ENCODE results near the gene LRRD1. TPM values are rescaled to one million over a fixed set of nuclear protein-coding genes. Genes with fewer than 3 reads are reported as not detected.

LRRD1 gene
- total and polyA plus RNA-seq, 2 of the 13 experiments (the other 11 are each of a cell fraction or from before 2014, with no cell fraction given), result 0.03 TPM; not detected in 1

GRCh38 chr7:92133133-92133736 lies 45.7 kb downstream of the LRRD1 start (continued):
- TF ChIP-seq ZBTB43 (CRISPR knock-in tag; conservative IDR thresholded peaks at IDR 0.05) (no peak), ZNF232 (CRISPR knock-in tag; IDR thresholded peaks at IDR 0.05; ENCODE audit: borderline replicate concordance) (no peak), RFX3 (CRISPR knock-in tag; IDR thresholded peaks at IDR 0.05) (no peak), MED8 (CRISPR knock-in tag; IDR thresholded peaks at IDR 0.05; ENCODE audit: insufficient replicate concordance) (no peak), CHD4 (IDR thresholded peaks at IDR 0.05; ENCODE audit: borderline replicate concordance, low read length) (no peak), ZBTB25 (CRISPR knock-in tag; IDR thresholded peaks at IDR 0.05) (no peak), CEBPG (CRISPR knock-in tag; IDR thresholded peaks at IDR 0.05) (0 out of 2 replicates have a peak, but pooled peaks have one; percentile 17), THRA (CRISPR knock-in tag; IDR thresholded peaks at IDR 0.05; ENCODE audit: borderline replicate concordance) (no peak), ARNT (IDR thresholded peaks at IDR 0.05) (no peak), ZNF414 (CRISPR knock-in tag; IDR thresholded peaks at IDR 0.05) (0 out of 2 replicates have a peak, but pooled peaks have one; percentile 37), KDM5B (CRISPR knock-in tag; IDR thresholded peaks at IDR 0.05; ENCODE audit: borderline replicate concordance) (no peak), POLR2G (IDR thresholded peaks at IDR 0.05; ENCODE audit: low read depth, low read length) (no peak), PRPF4 (IDR thresholded peaks at IDR 0.05; ENCODE audit: low read depth, low read length, poor library complexity, severe bottlenecking) (no peak)
- TF ChIP-seq, protein P1, sequence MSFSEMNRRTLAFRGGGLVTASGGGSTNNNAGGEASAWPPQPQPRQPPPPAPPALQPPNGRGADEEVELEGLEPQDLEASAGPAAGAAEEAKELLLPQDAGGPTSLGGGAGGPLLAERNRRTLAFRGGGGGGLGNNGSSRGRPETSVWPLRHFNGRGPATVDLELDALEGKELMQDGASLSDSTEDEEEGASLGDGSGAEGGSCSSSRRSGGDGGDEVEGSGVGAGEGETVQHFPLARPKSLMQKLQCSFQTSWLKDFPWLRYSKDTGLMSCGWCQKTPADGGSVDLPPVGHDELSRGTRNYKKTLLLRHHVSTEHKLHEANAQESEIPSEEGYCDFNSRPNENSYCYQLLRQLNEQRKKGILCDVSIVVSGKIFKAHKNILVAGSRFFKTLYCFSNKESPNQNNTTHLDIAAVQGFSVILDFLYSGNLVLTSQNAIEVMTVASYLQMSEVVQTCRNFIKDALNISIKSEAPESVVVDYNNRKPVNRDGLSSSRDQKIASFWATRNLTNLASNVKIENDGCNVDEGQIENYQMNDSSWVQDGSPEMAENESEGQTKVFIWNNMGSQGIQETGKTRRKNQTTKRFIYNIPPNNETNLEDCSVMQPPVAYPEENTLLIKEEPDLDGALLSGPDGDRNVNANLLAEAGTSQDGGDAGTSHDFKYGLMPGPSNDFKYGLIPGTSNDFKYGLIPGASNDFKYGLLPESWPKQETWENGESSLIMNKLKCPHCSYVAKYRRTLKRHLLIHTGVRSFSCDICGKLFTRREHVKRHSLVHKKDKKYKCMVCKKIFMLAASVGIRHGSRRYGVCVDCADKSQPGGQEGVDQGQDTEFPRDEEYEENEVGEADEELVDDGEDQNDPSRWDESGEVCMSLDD (CRISPR knock-in tag; IDR thresholded peaks at IDR 0.05; ENCODE audit: borderline replicate concordance), result no peak
- TF ChIP-seq, protein P2, sequence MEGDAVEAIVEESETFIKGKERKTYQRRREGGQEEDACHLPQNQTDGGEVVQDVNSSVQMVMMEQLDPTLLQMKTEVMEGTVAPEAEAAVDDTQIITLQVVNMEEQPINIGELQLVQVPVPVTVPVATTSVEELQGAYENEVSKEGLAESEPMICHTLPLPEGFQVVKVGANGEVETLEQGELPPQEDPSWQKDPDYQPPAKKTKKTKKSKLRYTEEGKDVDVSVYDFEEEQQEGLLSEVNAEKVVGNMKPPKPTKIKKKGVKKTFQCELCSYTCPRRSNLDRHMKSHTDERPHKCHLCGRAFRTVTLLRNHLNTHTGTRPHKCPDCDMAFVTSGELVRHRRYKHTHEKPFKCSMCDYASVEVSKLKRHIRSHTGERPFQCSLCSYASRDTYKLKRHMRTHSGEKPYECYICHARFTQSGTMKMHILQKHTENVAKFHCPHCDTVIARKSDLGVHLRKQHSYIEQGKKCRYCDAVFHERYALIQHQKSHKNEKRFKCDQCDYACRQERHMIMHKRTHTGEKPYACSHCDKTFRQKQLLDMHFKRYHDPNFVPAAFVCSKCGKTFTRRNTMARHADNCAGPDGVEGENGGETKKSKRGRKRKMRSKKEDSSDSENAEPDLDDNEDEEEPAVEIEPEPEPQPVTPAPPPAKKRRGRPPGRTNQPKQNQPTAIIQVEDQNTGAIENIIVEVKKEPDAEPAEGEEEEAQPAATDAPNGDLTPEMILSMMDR (CRISPR knock-in tag; IDR thresholded peaks at IDR 0.05), result no peak
- TF ChIP-seq, protein P3, sequence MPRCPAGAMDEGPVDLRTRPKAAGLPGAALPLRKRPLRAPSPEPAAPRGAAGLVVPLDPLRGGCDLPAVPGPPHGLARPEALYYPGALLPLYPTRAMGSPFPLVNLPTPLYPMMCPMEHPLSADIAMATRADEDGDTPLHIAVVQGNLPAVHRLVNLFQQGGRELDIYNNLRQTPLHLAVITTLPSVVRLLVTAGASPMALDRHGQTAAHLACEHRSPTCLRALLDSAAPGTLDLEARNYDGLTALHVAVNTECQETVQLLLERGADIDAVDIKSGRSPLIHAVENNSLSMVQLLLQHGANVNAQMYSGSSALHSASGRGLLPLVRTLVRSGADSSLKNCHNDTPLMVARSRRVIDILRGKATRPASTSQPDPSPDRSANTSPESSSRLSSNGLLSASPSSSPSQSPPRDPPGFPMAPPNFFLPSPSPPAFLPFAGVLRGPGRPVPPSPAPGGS (CRISPR knock-in tag; IDR thresholded peaks at IDR 0.05), result no peak

Data from HepG2 (cell line).